Activated T-cell treated with anti-CD3 and anti-CD28 coated beads for 1 hour (primary cell): ENCODE results near the gene RPL10A.

Source experiments
- DNase-seq: peaks from one replicate; pipeline ENCODE4 v3.0.0-alpha.2; 2020; ENCODE audit warnings: low read depth

Gene RPL10A

DNA sequence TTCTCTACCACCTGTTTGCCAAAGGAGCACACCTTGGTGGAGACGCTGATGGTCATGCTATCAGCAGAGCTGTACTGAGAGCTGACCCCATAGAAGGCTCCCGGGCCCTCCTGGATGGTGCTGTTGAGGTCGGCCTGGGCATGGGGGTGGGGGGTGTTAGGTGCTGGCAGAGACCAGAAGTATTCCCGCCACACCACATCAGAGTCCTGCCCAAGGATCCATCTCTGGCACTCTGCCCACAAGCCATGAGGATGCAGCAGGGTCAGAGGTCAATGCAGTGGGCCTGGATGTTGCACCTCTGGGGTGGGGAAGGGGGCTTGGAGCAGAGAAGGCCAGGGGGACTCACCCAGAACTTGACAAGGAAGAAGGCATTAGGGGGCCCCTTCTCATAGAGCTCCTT lies 7.4 kb downstream of the RPL10A start:
- no peak for DNase-seq

DNA sequence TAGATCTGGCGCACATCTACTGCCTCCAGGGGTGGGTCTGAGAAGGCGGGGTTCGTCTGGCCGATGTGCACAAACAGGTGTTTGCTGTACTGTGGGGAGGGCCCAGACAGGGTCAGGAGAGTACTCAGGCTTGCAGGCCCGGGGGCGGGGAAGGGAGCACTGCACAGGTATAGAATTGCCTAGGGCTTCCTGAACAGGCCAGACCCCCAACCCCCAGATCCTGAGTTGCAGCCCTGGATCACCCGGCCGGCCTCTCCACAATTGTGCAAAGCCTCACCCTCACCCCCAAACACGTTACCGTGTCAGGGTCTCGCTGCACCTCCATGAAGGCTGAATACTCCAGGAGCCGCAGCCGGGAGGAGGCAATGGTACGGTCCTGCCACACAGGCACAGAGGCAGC lies 7.8 kb downstream of the RPL10A start:
- no peak for DNase-seq

DNA sequence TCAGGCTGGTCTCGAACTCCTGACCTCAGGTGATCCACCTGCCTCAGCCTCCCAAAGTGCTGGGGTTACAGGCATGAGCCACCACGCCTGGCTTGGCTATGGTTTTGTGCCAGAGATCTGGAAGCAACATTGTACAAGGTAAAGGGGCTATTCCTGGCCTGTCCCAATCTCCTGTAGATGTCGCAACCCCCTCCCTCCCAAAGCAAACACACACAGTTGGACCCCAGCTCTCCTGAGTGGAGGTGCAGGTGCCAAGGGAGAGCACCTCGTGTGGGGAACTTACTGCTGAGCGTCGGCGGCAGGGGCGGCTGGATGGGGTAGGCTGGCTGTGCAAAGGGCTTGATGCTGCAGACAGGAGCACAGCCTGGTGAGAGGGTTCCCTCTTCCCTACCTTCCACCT lies 8.8 kb downstream of the RPL10A start:
- DNase-seq: no peak

DNA sequence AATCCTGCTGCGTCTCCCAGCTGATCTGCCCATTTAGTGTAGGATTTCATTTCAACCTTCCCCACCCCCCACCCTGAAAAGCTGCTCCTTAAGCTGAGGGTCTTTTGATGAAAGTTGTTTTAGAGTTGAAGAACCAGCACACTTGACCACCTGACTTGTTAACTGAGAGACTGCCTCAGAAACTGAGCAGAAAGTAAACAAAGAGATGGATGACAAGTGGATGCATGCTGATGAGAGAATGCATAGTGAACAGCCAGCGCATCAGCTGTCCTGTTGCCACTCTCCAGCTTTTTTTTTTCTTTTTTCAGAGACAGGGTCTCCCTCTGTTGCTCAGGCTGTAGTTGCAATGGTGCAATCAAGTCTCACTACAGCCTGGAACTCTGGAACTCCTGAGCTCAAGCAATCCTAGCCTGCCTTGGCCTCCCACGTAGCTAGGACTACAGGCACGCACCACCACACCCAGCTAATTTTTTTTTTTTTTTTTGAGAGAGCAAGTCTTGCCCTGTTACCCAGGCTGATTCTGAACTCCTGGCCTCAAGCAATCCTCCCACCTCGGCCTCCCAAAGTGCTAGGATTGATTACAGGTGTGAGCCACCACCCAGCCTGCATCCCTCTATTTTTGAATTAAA lies 9.5 kb downstream of the RPL10A start:
- no peak for DNase-seq

DNA sequence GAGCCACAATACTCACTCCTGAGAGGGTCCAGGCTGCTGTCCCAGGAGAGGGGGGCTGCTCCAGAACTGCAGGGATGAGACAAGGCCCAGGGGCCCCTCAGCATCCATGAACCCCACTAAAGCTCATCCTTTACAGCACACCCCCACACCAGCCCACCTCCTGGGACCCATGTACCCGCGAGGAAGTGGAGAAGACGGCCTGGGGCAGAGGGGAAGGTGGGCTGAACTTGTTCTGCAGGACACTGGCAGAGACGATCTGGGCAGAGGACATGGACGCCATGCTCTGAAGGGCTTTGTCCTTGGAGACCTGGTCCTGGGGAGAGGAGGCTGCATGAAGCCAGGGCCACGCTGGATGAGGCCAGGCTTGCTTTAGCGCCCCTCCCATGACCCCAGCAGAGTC lies 10.1 kb downstream of the RPL10A start:
- no peak for DNase-seq

DNA sequence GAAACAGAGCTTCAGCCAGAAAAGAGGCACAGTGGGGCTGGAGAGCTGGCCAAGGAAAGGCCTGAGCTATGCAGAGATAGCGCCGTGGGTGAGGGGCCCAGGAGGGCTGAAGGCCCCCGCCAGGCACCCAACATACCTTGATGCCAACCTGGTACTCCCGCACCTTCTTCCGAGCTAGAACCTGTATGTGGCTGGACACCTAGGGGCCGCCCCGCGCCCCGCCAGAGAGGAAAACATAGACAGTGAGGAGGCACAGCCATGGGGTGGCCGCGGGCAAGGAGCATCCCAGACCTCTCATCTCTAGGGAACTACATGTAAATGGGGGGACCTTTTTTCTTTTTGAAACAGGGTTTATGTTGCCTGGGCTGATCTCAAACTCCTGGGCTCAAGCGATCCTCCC lies 12.0 kb downstream of the RPL10A start:
- DNase-seq: no peak

DNA sequence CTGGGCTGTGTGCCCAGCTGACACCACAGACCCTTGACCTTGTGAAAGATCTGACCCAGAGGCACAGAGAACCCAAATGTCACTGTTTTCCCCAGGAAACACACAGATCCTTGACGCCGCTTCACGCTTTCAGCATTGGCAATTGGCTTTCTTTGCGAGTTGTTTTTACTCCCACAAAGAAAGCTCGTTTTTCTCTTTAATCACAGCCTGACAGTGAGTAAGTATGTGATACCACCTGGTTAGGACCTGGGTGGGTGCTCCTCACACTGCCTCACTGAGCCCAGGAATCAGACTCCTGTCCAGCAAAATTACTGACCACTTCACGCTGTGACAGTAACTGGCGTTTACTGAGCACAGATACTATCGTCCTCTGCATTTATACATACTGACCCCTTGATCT lies 13.0 kb downstream of the RPL10A start:
- no peak for DNase-seq

DNA sequence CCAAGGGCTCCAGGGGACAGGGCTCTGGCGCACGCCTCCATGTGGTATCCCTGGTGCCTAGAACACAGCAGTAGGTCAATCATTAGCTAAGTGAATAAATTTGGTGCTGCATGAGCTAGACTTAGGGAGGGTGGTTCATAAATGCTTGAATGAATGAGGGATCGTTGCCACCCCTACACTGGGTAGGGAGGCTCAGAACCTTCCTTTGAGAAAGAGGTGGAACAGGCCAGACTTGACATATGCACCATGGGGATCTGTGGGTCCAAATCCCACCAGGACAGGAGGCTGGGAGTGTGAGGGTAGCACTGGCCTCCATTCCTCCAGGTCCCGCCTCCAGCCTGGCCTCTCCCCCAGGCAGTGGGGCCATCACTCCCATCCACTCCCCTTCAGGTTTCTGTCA lies 14.9 kb downstream of the RPL10A start:
- DNase-seq: no peak

DNA sequence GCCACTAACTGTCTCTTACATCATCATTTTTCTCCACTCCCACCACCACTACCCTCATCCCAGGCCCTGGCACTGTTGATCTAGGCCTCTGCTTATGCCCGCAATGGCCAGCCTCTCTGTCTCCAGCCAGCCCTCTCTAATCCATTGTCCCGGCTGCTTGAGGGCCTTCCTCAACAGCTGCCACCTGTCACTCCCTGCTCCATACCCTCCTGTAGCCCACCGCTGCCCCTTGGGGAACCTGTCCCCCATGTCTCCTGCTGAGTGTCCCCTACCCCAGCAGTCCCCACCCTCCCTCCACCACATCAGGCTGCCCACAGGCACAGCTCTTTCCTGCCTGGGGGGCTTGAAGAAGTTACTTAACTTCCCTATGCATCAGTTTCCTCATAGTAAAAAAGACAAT lies 15.3 kb downstream of the RPL10A start:
- no peak for DNase-seq

DNA sequence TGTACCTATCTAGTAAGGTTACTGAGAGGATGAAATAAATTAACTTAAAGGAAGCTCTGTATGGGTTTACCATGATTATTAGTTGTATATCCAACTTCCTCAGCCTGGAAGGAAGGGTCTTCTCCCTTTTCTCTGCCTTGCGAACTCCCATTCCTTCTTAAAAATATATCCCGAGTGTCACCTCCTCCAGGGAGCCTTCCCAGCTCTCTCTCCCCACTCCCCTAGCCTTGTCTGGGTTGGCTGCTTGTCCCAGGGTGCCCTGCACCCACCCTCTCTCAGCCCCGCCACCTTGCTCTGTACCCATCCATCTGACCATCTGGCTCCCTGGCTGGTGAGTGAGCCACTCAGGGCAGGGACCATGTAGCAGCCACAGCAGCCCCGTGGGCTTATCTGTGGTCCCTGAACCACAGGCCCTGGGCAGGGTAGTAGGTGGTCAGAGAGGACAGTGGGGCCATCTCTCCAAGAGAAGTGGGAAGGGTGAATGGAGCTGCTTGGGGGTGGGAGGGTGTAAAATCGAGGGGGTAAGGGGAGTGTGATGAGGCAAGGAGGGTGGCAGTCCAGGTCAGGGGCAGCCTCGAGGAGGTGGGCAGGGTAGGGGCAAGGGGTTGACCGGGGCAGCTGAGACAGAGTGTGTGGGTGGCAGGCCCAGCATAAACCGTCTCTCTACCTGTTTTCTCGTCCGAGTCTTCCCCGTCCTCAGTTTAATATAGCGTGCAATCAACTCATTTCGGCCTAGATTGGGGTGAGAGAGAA lies 15.9 kb downstream of the RPL10A start:
- DNase-seq: no peak

DNA sequence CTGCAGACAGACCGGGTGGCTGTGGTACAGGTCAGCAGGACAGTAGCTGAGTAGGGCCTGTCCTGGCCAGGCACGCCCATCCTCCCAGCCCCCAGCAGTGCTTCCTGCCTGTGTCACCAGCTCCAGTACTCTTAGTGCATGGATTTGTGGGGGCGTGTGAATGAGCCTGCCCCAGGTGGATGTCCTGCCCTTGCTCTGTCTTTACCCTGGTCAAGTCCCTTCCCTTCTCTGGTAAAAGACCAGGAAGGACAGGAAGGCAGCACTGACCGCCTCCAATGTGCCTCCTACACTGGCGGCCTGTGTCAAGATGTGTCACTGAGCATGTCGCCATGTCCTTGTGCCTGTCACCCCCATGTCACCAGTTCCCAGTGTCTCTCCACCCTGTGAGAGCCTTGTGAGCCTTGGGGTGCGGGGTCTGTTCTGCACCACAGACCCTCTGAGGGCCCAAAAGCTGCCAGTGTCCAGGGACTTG lies 16.8 kb downstream of the RPL10A start:
- no peak for DNase-seq

DNA sequence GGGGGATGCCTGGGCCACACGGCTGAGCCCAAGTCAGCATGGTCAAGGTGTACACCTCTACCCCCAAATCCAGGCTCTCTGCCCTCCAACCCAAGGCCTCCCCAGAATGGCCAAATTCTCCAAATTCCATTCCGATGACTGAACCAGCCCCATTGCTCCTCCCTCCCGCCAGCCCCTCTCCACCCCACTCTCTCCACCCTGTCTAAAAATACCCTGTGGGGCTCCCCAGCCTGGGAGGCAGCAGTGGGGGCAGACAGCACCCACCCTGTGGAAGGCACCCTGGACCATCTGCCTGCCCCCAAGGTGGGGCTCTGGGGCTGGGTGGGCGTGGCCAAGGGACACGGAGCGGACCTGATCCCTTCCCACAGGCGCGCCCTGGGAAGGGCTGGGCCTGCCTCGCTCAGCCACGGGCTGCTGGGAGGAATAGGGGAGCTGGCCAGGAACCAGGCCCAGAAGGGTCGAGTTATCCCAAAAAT lies 17.2 kb downstream of the RPL10A start:
- no peak for DNase-seq

DNA sequence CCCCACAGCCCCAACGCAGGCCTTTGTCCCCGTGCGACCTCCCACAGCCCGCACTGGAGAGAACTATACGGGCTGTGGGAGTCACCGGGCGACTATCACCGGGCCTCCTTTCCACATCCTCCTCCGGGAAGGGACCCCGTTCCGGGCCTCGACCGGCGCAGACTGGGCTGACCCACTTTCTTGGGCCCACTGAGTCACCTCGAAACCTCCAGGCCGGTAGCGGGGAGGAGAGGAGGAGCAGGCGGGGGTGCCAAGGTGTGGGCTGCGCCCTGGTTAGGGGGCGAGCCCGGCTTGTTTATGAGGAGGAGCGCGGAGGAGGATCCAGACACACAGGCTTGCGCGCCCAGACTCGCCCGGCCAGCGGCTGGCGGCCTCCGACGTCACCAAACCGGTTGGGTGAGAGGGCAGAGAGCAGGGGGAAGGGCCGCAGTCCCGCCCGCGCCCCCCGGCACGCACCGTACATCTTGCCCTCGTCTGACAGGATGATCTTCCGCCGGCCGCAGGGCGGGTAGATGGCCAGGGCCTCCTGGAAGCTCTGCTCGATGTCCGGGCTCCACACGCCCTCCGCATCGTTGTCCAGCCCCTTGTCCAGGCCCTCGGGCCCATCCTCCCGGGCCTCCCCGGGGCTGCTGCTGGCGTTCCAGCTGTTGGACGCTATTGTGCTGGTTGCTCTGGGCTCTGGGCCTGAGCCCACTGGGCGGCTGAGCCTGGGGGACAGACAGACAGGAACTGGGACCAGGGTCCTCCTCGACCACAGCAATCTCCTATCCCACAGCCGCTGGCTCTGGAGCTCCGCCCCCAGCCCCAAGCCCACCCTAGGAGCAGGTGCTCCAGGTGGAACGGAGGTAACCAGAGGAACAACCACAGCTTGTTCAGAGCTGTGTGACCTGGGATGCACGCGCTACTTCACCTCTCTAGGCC lies 18.1 kb downstream of the RPL10A start:
- no peak for DNase-seq

DNA sequence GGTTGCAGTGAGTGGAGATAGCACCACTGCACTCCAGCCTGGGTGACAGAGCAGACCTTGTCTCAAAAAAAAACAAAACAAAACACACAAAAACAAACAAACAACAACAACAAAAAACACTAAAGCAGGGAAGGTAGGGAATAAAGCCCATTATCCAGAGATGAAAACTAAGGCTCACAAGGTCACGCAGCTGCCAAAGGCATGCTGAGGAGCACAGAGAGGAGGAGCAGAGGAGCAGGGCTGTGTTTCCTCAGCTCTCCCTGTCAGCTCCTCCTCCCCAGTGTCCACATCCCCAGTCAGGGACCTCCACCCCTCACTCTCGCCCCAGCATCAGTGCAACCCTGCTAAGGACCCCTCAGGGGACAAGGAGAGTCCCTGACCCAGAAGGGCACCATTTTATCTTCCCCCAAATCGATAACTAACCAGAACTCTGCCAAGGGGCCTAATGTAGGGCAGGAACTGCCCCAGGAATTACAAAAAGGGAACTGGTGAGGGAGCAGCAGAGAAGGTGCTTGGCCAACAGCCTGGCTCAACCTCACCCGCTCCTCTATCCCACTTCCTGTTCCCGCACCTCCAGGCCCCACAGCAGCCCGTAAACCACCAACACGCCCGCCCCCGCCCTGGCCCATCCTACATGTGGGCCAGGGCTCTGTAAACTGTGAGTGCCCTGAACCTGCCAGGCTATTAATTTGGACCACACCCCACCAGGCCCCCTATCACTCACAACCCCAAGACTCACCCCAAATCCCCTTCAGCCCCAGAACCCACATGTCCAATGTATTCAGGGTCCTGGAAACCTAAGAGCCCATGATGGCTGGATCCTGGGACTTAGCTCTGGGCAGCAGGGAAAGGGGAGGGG lies 19.7 kb downstream of the RPL10A start:
- no peak for DNase-seq

DNA sequence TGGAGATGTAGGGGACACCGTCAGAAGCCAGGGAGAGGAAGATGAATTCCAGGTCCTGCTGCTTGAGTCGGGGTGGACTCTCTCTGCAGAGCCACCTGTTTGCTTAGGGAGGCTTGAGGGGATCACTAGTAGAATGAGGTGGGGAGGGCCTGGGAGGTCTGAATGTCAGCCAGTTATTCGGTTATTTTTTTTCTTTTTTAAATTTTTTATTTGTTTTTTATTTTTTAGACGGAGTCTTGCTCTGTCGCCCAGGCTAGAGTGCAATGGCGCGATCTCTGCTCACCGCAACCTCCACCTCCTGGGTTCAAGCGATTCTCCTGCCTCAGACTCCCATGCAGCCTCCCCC lies 20.3 kb downstream of the RPL10A start:
- no peak for DNase-seq

DNA sequence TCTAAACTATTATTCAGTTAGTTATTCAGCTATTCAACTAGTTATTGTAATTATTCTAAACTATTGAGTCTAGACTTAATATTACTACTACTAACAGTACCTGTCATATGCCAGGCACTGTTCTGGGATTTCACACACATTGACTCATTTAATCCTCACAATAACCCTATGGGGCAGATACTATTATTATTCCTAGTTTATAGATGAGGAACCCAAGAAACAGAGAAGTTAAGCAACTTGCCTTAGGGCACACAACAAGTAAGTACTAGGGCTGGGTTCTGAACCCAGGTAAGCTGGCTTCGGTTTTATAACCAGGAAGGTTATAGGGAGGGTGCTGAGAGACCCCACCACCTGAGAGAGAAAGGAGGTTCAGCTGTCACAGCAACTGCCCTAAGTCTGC lies 20.9 kb downstream of the RPL10A start:
- DNase-seq: no peak

DNA sequence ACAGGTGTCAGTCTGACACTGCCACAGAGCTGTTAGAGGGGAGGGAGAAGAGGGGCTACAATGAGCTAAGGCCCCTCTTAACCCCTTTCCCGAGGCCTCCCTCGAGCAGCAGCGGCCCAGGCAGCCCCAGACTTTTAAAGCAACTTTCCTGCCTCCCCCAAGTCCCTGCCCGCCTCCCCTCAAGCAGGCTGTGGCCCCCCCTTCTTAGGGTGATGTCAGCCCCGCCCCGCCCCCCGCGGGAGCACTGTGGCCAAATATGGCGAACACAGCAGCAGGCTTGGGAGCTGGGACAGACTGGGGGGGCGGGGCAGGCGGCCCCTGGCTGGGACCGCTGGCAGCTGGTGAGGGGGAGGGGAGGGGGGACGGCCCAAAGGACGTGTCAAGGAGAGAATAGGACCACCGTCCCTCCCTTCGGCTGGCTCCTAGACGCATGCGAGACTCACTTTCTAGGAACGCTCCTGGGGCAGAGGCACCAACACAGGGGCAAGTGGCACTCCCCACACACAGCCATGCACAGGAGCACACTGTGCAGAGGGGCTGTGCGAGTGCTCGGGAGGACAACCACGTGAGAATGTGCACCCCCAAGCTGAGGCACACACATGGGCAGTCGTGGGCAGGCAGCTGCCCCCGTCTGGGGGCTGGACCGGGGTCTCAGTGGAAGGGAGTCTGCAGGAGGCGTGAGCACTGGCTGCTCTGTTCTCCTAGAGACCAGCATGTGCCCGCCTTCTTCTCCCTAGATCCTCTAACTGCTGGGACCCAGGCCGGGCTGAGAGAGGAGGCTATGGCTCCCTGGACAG lies 22.0 kb downstream of the RPL10A start:
- DNase-seq: no peak

DNA sequence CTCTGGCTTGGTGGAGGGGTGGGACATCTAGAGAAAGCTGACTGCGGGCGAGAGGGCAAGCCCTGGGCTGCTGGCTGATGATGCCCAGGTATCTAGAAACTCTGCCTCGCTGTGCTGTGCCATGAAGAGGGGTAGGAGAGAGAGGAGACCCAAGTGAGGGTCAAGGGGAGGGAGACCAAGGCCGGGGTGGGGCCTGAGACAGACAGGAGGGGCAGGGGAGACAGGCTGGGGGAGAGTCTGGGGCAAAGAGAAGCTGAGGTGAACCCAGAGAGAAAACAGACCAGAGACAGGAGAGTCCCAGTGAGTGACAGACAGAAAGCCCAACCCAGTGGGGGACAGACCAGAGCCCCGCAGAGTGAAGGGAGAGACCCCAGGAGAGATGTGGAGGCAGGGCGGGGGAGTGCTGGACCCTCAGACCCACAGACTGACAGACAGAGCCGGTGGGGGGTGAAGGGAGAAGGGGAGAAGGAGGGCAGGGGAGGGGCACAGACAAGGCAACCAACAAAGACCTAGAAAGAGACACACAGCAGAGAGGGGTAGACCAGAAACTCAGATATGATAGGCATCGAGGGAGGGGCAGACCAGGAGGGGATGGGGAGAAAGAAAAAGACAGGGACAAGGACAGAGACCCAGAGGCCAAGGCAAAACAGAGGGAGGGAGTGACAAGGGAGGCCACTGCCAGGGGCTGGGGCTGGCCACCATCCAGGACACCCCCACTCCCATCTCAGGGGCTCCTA lies 22.8 kb downstream of the RPL10A start:
- DNase-seq: no peak

DNA sequence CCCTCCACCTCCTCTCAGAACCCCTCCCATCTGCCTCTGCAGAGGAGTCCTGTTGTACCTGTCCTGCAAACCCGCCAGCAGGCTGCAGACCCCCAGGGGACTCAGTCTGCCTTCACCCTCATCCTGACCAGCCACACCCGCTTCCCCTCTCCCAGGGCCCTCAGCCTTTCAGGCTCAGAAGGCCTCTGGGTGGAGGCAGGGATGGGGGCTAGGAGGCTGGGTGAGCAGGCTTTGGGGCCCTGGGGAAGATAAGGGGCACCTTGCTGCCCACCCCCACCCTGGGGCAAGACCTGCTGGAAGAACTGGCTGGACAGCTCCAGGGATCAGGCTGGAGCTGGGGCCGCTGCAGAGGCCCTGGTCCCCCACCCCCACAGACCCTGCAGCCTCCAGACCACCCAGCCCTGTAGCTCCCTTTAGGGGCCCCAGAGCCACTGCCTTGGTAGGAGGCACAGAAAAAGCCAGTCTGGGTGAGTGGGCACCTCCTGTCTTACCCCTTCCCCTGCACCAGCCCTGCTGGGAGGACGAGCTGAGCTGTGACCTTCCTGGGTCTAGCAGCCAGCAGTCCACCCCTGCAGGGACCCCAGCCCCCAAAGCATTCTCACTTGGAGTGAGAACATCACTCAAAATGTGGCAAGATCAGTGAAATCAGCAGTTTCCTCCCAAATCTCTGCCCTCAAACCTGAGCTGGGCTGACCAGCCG lies 23.5 kb downstream of the RPL10A start:
- DNase-seq: no peak
